ENCODE results near the gene UFSP1.

UFSP1 gene

GRCh38 chr7:100884736-100885439 lies 4.6 kb downstream of the UFSP1 start:
- ATAC-seq, result no peak
- TF ChIP-seq TCF4 (CRISPR knock-in tag; IDR thresholded peaks at IDR 0.05; ENCODE audit: borderline replicate concordance) (no peak), ZNF8 (CRISPR knock-in tag; IDR thresholded peaks at IDR 0.05) (no peak), ZFP30 (CRISPR knock-in tag; IDR thresholded peaks at IDR 0.05) (no peak)
- TF ChIP-seq, protein P1, sequence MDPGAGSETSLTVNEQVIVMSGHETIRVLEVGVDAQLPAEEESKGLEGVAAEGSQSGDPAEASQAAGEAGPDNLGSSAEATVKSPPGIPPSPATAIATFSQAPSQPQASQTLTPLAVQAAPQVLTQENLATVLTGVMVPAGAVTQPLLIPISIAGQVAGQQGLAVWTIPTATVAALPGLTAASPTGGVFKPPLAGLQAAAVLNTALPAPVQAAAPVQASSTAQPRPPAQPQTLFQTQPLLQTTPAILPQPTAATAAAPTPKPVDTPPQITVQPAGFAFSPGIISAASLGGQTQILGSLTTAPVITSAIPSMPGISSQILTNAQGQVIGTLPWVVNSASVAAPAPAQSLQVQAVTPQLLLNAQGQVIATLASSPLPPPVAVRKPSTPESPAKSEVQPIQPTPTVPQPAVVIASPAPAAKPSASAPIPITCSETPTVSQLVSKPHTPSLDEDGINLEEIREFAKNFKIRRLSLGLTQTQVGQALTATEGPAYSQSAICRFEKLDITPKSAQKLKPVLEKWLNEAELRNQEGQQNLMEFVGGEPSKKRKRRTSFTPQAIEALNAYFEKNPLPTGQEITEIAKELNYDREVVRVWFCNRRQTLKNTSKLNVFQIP (CRISPR knock-in tag; IDR thresholded peaks at IDR 0.05; ENCODE audit: borderline replicate concordance, low read depth), result no peak

DNA sequence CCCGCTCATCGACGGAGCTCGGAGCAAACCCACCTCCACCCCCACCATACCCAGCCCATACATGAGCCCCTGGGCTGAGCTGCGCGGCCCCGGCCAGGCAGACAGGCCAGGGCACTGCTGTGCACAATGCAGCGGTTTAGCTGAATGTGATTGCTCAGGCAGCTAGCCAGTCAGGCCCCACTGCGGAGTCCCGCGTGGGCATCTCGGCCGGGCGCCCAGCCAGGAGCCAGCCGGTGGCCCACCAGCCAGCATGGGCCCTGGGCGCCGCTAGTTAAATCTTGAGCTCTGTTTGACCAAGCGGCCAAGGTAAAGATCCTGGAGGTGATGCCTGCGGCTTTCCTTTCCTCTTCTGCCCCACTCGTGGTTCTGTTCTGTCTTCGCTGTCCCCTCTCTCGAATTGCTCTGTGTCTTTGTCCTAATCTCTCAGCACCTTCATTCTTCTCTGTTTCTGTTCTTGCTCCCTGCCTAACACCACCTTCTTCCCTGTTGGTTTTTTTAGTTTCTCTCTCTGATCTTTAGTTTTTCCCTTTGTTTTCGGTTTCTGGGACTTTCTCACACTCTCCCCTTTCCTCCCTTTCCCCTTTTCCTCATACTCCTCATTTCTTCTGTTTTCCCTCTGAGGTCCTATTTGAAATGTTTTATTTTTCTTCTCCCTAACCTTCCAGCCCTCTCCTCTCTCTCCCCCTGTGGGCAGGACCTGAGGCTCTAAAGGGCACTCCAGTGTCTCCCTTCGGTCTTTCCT lies 6.6 kb downstream of the UFSP1 start:
- TF ChIP-seq SNAI2 (CRISPR knock-in tag; IDR thresholded peaks at IDR 0.05) (no peak), CSRNP3 (CRISPR knock-in tag; IDR thresholded peaks at IDR 0.05) (no peak), ZNF8 (CRISPR knock-in tag; IDR thresholded peaks at IDR 0.05) (no peak), ZFP3 (CRISPR knock-in tag; IDR thresholded peaks at IDR 0.05) (no peak)
- ATAC-seq, result no peak

DNA sequence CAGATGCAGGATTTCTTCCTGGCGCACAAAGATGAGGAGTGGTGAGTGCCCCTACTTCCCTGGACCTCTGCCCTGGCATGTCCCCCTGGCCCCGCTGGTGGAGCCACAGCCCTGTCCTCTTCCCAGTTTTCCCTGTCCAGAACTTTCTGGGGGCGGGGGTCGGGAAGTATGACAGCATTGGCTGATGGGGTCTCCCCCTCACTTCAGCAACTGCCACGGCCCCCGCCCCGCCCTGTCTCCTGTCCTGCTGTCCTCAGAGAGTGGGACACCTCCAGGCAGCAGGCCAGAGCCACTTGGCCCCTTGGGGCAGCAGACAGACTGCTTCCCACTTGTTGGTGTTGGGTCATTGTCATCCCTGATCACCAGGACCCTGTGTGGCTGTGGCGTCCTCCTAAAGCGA lies 7.3 kb downstream of the UFSP1 start:
- TF ChIP-seq ISL1 (CRISPR knock-in tag; IDR thresholded peaks at IDR 0.05) (no peak), GLIS3 (CRISPR knock-in tag; IDR thresholded peaks at IDR 0.05) (no peak), TOX (CRISPR knock-in tag; IDR thresholded peaks at IDR 0.05; ENCODE audit: borderline replicate concordance) (no peak), RARB (CRISPR knock-in tag; IDR thresholded peaks at IDR 0.05) (no peak), ZFP30 (CRISPR knock-in tag; IDR thresholded peaks at IDR 0.05) (no peak), ZNF8 (CRISPR knock-in tag; IDR thresholded peaks at IDR 0.05) (no peak), ARNTL (CRISPR knock-in tag; IDR thresholded peaks at IDR 0.05; ENCODE audit: borderline replicate concordance, low read depth) (no peak), PATZ1 (CRISPR knock-in tag; IDR thresholded peaks at IDR 0.05; ENCODE audit: borderline replicate concordance) (no peak), CSDC2 (CRISPR knock-in tag; IDR thresholded peaks at IDR 0.05) (no peak), SNAI2 (CRISPR knock-in tag; IDR thresholded peaks at IDR 0.05) (no peak), ZFP3 (CRISPR knock-in tag; IDR thresholded peaks at IDR 0.05) (no peak), ZNF565 (CRISPR knock-in tag; conservative IDR thresholded peaks at IDR 0.05; ENCODE audit: low read depth) (no peak), ZC3H10 (CRISPR knock-in tag; IDR thresholded peaks at IDR 0.05) (no peak), TCF4 (CRISPR knock-in tag; IDR thresholded peaks at IDR 0.05; ENCODE audit: borderline replicate concordance) (no peak), OSR1 (CRISPR knock-in tag; IDR thresholded peaks at IDR 0.05) (no peak), ESRRG (CRISPR knock-in tag; IDR thresholded peaks at IDR 0.05) (no peak)
- TF ChIP-seq, protein P1 (CRISPR knock-in tag; IDR thresholded peaks at IDR 0.05; ENCODE audit: borderline replicate concordance, low read depth), result no peak
- no peak for ATAC-seq

GRCh38 chr7:100881136-100881535 lies 8.4 kb downstream of the UFSP1 start:
- no peak for ATAC-seq
- TF ChIP-seq ESRRG (CRISPR knock-in tag; IDR thresholded peaks at IDR 0.05) (no peak), ZC3H10 (CRISPR knock-in tag; IDR thresholded peaks at IDR 0.05) (no peak), CSRNP3 (CRISPR knock-in tag; IDR thresholded peaks at IDR 0.05) (no peak), TSHZ2 (CRISPR knock-in tag; IDR thresholded peaks at IDR 0.05) (no peak), OSR1 (CRISPR knock-in tag; IDR thresholded peaks at IDR 0.05) (no peak), SNAI2 (CRISPR knock-in tag; IDR thresholded peaks at IDR 0.05) (no peak), ZNF8 (CRISPR knock-in tag; IDR thresholded peaks at IDR 0.05) (no peak)
- TF ChIP-seq, protein P1 (CRISPR knock-in tag; IDR thresholded peaks at IDR 0.05; ENCODE audit: borderline replicate concordance, low read depth), result no peak

Data from SK-N-SH treated with all-trans-retinoic acid at 6 μM for 48 hours (cell line).